ENCODE measurements around the gene LIPC. TPM values are rescaled to one million over a fixed set of nuclear protein-coding genes. Genes with fewer than 3 reads are reported as not detected.

LIPC gene
- total and polyA plus RNA-seq, 9 of the 15 experiments (the other 6 are each of a cell fraction or from before 2014, with no cell fraction given), result 0.07 to 0.41 (median 0.11) TPM; not detected in 2

DNA sequence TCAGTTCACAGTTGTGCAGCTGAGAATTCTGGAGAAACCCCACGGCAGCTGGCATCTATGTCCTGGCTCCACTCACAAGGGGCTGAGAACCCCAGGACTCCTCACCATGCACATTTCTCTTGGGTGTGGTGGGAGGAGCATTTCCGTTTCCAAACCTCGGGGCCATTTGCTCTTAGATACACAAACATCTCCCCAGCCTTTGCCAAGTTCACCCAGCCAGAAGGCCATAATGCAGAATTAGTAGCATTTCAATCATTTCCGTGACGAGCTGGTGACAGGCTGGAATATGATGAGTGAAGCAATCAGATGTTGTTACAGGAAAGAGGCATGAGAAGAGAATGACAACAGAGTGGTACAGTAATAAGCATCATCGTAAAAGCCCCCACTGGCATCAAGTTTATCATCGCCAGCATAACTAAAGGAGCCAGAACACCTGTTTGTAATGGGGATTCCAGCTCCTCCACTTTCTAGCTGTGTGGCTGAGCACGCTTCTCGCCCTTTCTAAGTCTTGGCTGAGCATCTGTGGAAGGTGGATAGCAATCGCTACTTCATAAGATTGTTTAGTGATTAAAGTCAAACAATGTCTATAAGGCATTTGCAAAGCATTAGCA is 82.0 kb downstream of the LIPC start (continued):
- TF ChIP-seq, protein P1, sequence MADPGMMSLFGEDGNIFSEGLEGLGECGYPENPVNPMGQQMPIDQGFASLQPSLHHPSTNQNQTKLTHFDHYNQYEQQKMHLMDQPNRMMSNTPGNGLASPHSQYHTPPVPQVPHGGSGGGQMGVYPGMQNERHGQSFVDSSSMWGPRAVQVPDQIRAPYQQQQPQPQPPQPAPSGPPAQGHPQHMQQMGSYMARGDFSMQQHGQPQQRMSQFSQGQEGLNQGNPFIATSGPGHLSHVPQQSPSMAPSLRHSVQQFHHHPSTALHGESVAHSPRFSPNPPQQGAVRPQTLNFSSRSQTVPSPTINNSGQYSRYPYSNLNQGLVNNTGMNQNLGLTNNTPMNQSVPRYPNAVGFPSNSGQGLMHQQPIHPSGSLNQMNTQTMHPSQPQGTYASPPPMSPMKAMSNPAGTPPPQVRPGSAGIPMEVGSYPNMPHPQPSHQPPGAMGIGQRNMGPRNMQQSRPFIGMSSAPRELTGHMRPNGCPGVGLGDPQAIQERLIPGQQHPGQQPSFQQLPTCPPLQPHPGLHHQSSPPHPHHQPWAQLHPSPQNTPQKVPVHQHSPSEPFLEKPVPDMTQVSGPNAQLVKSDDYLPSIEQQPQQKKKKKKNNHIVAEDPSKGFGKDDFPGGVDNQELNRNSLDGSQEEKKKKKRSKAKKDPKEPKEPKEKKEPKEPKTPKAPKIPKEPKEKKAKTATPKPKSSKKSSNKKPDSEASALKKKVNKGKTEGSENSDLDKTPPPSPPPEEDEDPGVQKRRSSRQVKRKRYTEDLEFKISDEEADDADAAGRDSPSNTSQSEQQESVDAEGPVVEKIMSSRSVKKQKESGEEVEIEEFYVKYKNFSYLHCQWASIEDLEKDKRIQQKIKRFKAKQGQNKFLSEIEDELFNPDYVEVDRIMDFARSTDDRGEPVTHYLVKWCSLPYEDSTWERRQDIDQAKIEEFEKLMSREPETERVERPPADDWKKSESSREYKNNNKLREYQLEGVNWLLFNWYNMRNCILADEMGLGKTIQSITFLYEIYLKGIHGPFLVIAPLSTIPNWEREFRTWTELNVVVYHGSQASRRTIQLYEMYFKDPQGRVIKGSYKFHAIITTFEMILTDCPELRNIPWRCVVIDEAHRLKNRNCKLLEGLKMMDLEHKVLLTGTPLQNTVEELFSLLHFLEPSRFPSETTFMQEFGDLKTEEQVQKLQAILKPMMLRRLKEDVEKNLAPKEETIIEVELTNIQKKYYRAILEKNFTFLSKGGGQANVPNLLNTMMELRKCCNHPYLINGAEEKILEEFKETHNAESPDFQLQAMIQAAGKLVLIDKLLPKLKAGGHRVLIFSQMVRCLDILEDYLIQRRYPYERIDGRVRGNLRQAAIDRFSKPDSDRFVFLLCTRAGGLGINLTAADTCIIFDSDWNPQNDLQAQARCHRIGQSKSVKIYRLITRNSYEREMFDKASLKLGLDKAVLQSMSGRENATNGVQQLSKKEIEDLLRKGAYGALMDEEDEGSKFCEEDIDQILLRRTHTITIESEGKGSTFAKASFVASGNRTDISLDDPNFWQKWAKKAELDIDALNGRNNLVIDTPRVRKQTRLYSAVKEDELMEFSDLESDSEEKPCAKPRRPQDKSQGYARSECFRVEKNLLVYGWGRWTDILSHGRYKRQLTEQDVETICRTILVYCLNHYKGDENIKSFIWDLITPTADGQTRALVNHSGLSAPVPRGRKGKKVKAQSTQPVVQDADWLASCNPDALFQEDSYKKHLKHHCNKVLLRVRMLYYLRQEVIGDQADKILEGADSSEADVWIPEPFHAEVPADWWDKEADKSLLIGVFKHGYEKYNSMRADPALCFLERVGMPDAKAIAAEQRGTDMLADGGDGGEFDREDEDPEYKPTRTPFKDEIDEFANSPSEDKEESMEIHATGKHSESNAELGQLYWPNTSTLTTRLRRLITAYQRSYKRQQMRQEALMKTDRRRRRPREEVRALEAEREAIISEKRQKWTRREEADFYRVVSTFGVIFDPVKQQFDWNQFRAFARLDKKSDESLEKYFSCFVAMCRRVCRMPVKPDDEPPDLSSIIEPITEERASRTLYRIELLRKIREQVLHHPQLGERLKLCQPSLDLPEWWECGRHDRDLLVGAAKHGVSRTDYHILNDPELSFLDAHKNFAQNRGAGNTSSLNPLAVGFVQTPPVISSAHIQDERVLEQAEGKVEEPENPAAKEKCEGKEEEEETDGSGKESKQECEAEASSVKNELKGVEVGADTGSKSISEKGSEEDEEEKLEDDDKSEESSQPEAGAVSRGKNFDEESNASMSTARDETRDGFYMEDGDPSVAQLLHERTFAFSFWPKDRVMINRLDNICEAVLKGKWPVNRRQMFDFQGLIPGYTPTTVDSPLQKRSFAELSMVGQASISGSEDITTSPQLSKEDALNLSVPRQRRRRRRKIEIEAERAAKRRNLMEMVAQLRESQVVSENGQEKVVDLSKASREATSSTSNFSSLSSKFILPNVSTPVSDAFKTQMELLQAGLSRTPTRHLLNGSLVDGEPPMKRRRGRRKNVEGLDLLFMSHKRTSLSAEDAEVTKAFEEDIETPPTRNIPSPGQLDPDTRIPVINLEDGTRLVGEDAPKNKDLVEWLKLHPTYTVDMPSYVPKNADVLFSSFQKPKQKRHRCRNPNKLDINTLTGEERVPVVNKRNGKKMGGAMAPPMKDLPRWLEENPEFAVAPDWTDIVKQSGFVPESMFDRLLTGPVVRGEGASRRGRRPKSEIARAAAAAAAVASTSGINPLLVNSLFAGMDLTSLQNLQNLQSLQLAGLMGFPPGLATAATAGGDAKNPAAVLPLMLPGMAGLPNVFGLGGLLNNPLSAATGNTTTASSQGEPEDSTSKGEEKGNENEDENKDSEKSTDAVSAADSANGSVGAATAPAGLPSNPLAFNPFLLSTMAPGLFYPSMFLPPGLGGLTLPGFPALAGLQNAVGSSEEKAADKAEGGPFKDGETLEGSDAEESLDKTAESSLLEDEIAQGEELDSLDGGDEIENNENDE (IDR thresholded peaks at IDR 0.05; ENCODE audit: low read depth, low read length), result no peak
- no peak for TF ChIP-seq ZNF75A (CRISPR knock-in tag; IDR thresholded peaks at IDR 0.05)
- TF ChIP-seq, protein P2, sequence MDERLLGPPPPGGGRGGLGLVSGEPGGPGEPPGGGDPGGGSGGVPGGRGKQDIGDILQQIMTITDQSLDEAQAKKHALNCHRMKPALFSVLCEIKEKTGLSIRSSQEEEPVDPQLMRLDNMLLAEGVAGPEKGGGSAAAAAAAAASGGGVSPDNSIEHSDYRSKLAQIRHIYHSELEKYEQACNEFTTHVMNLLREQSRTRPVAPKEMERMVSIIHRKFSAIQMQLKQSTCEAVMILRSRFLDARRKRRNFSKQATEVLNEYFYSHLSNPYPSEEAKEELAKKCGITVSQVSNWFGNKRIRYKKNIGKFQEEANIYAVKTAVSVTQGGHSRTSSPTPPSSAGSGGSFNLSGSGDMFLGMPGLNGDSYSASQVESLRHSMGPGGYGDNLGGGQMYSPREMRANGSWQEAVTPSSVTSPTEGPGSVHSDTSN (CRISPR knock-in tag; IDR thresholded peaks at IDR 0.05; ENCODE audit: low read depth), result no peak
- TF ChIP-seq, protein P2 (tag; conservative IDR thresholded peaks at IDR 0.05; ENCODE audit: low read depth), result 0 out of 2 replicates have a peak, but pooled peaks have one; percentile 31
- TF ChIP-seq, protein P3, sequence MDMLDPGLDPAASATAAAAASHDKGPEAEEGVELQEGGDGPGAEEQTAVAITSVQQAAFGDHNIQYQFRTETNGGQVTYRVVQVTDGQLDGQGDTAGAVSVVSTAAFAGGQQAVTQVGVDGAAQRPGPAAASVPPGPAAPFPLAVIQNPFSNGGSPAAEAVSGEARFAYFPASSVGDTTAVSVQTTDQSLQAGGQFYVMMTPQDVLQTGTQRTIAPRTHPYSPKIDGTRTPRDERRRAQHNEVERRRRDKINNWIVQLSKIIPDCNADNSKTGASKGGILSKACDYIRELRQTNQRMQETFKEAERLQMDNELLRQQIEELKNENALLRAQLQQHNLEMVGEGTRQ (CRISPR knock-in tag; IDR thresholded peaks at IDR 0.05), result no peak
- TF ChIP-seq FOS (IDR thresholded peaks at IDR 0.05; ENCODE audit: extremely low read depth, insufficient read length), result no peak
- TF ChIP-seq ATF2 (CRISPR knock-in tag; IDR thresholded peaks at IDR 0.05), result no peak
- no peak for TF ChIP-seq IRF9 (tag; IDR thresholded peaks at IDR 0.05)
